NB4 (cell line): ENCODE results near the gene RBM39.
"Not testable (repeated sequence)": the region's sequence is repeated elsewhere in the genome, so short reads cannot be mapped to it uniquely, and the experiment has no call there.

Experiments used
- DNase-seq: peaks from one replicate; pipeline ENCODE4 v3.0.0; 2010; ENCODE audit warnings: low read depth
- H3K4me3 ChIP-seq: one replicate; pipeline ENCODE4 v1.5.1; 2011; ENCODE audit warnings: mild to moderate bottlenecking, low read depth, low read length, moderate library complexity
- MYC ChIP-seq: IDR thresholded peaks from 2 replicates; pipeline ENCODE4 v1.6.1; 2011; ENCODE audit warnings: low read depth, low read length
- POLR2A ChIP-seq: IDR thresholded peaks from 2 replicates; pipeline ENCODE4 v1.6.1; 2011; ENCODE audit warnings: mild to moderate bottlenecking; ENCODE audit not compliant: insufficient read length; ENCODE audit errors: extremely low read depth
- TF ChIP-seq, protein P1 (sequence below): IDR thresholded peaks from one replicate; pipeline ENCODE4 v1.5.1; 2012; ENCODE audit warnings: low read depth, low read length
- TF ChIP-seq, protein P2 (sequence below): IDR thresholded peaks from 2 replicates; pipeline ENCODE4 v1.6.1; 2011; ENCODE audit warnings: low read depth, low read length

The RBM39 gene

DNA sequence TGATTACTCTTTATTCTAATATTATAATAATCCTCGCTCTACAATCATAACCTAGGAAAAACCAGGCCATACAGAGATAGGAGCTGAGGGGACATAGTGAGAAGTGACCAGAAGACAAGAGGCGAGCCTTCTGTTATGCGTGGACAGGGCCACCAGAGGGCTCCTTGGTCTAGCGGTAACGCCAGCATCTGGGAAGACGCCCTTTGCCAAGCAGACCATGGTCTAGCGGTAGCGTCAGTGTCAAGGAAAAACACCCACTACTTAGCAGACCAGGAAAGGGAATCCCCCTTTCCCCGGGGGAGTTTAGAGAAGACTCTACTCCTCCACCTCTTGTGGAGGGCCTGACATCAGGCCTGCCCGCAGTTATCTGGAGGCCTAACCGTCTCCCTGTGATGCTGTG lies 55.2 kb downstream of the RBM39 start:
- not testable (repeated sequence) for H3K4me3 ChIP-seq
- peak; percentile 37 for DNase-seq
- TF ChIP-seq, protein P1, sequence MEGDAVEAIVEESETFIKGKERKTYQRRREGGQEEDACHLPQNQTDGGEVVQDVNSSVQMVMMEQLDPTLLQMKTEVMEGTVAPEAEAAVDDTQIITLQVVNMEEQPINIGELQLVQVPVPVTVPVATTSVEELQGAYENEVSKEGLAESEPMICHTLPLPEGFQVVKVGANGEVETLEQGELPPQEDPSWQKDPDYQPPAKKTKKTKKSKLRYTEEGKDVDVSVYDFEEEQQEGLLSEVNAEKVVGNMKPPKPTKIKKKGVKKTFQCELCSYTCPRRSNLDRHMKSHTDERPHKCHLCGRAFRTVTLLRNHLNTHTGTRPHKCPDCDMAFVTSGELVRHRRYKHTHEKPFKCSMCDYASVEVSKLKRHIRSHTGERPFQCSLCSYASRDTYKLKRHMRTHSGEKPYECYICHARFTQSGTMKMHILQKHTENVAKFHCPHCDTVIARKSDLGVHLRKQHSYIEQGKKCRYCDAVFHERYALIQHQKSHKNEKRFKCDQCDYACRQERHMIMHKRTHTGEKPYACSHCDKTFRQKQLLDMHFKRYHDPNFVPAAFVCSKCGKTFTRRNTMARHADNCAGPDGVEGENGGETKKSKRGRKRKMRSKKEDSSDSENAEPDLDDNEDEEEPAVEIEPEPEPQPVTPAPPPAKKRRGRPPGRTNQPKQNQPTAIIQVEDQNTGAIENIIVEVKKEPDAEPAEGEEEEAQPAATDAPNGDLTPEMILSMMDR, result peak; percentile 27

DNA sequence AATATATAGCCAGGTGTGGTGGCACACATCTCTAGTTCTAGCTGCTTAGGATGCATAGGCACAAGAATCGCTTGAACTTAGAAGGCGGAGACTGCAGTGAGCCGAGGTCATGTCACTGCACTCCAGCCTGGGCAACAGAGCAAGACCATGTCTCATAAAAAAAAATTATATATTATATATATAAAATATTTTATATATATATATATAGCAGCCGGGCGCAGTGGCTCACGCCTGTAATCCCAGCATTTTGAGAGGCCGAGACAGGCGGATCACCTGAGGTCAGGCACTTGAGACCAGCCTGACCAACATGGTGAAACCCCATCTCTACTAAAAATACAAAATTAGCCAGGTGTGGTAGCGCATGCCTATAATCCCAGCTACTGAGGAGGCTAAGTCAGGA lies 56.7 kb downstream of the RBM39 start:
- DNase-seq, H3K4me3 ChIP-seq: not testable (repeated sequence)

DNA sequence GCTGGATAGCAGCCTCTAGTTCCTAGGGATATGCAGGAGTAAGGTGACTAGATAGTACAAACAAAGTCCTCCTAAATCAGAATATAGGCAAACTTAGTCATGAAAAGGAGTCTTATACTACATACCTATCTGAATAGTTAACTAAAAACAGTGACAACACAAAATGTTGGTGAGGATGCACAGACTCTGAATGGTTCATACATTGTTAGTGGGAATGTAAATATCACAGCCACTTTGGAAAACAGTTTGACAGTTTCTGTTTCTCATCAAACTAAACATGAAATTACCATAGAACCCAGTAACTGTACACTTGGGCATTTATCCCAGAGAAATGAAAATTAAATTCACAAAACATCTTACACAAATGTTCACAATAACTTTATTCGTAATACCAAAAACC lies 60.1 kb downstream of the RBM39 start:
- no peak overlapping the region for H3K4me3 ChIP-seq
- DNase-seq, result no peak
- TF ChIP-seq MYC (no peak), POLR2A (no peak)
- TF ChIP-seq, protein P2, sequence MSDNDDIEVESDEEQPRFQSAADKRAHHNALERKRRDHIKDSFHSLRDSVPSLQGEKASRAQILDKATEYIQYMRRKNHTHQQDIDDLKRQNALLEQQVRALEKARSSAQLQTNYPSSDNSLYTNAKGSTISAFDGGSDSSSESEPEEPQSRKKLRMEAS, result no peak
- TF ChIP-seq, protein P1, result no peak

DNA sequence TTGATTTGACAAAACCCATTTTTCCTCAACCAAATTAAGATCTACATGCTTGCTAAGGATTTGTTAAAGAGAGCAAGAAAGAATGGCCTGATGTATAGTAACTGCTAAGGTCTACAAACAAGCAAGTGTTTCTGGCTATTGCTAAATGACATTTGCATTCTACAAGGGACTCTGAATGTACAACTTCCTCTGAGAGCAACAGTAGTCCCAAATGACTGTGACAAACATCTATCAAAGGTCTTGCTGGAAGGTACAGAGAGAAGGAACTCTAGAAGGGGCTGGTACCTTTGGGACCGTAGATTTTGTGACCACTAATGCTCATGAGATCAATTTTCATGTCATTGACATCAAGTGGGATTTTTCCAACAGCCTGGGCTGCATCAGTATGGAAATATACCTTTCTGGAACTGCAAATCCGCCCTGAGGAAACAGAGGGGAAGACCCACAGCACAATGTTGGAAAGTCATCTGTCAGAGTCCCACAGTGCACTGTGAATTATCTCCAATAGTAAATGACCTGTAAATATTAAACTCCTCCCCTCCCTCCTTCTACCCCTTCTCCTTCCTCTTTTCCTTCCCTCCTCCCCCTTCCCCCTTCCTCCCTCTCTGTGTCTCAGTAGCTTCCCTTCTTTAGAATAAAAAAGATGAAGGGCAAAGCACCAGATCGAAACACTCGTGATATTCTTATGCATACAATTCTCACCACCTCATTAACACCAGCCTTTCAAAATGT lies 61.4 kb downstream of the RBM39 start:
- no peak overlapping the region for H3K4me3 ChIP-seq
- TF ChIP-seq MYC (no peak), POLR2A (no peak)
- TF ChIP-seq, protein P2, result no peak
- TF ChIP-seq, protein P1, result no peak
- DNase-seq, result peak; percentile 66

DNA sequence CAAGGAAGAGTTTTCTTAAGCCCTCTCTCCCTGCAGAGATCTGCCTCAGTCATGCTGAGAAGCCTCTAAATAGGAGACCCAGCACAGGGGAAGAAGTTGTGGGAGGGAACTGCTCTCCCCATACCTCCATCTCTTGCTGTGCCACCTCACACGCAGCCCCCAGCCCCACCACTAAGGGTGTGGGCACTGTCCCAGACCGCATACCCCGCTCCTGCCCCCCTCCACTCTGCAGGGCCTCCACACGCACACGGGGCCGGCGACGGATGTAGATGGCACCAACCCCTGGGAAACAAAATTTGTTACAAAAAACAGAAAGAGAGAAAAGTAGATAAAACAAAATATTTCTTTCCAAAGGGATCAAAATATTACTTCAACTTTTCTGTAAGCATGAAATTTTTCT lies 67.1 kb downstream of the RBM39 start:
- TF ChIP-seq POLR2A (no peak), MYC (no peak)
- TF ChIP-seq, protein P1, result no peak
- TF ChIP-seq, protein P2, result no peak
- DNase-seq, result no peak
- H3K4me3 ChIP-seq, result no peak overlapping the region

DNA sequence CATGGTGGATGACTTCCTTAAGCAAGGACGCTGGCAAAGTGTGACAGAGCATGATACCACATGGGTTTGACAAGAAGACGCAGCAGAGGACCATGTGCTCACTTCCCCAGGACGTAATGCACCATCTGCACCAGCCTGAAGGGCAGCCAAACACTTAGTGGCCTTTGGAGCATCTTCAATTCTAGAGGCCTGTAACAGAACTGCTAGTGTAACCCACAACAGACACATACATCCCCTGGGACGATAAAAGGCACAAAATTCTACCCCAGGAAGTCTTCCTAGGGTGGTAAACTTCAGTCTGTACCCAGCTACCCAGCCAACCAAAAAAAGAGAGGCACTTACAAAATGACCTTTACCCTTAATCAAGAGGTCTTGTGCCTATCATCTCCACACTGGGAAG lies 68.2 kb downstream of the RBM39 start:
- DNase-seq, result no peak
- TF ChIP-seq MYC (no peak), POLR2A (no peak)
- TF ChIP-seq, protein P1, result no peak
- TF ChIP-seq, protein P2, result peak; percentile 37; the same call in 1 of the 2 replicates
- H3K4me3 ChIP-seq, result no peak overlapping the region

DNA sequence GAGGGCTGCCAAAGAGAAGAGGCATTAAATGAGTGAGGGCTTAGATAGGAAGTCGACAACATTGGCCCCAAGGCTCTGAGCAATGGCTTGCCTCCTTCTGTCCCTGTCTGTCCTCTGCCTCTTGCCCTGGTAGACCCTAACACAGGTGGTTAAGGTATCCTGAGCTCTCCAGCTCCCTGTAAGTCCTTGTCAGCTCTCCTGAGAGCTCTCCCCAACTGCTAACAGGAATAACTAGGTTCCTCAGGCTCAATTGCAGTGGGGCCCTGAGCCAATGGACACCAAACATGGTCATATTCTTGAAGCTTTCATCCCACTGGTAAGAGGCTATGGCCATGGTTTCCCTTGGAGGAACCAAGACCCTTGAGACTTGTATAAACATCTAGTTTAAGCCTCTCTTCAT lies 72.4 kb downstream of the RBM39 start:
- H3K4me3 ChIP-seq, result no peak overlapping the region
- no peak for DNase-seq
- TF ChIP-seq POLR2A (no peak), MYC (no peak)
- TF ChIP-seq, protein P1, result no peak
- TF ChIP-seq, protein P2, result no peak
